WTC11 (cell line): ENCODE measurements around the gene RPL10A.

Source experiments
- RELA ChIP-seq: sonication (generic); formaldehyde crosslinking; IDR thresholded peaks from 2 replicates; pipeline ENCODE4 v1.8.1; 2022; ENCODE audit warnings: missing genetic modification reagents, mild to moderate bottlenecking, borderline replicate concordance
- SP1 ChIP-seq: sonication (generic); formaldehyde crosslinking; conservative IDR thresholded peaks from 2 replicates; pipeline ENCODE4 v1.8.1; 2022; ENCODE audit warnings: missing genetic modification reagents
- ZBTB21 ChIP-seq: sonication (generic); formaldehyde crosslinking; IDR thresholded peaks from 2 replicates; pipeline ENCODE4 v1.8.1; 2023; ENCODE audit warnings: mild to moderate bottlenecking, missing genetic modification reagents, borderline replicate concordance
- TF ChIP-seq, protein P1 (sequence below): fragments of 200-600 bp; IDR thresholded peaks from 2 replicates; pipeline ENCODE4 v1.8.0; 2022; ENCODE audit warnings: antibody characterized with exemption
- TF ChIP-seq, protein P2 (sequence below): sonication (generic); formaldehyde crosslinking; IDR thresholded peaks from 2 replicates; pipeline ENCODE4 v1.8.0; 2023; ENCODE audit warnings: missing genetic modification reagents

DNA sequence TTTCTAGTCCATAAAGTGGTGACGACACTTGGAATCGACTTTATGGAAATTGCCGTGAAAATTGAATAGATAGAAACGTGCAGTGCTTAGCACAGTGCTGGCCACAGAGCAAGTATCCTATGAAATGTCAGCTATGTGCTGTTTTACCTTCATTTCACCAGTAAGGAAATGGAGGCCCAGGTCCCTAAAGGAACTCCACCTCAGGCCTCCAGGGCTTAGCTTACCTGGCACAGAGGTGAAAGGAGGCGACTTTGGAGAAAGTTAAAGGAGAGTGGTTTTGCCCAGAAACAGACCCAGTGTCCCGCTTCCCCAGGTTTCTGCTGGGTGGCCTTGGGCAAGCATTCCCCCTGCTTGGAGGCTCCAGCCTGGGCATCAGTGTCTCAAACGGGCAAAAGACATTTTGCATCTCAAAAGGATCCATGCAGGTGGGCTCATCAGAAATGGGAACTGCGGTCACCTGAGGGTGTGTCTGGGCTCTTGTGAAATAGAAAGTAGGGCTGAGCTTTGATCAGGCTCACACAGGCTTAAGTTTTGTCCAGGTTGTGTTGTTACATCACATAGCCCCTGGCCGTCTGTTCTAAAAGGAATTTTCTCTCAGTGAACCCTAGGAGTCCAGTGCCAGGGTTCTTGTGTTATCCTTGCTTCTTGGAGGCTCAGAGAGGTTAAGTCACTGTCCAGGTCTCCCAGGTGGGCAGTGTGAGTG lies 51.3 kb downstream of the RPL10A start:
- TF ChIP-seq, protein P1, sequence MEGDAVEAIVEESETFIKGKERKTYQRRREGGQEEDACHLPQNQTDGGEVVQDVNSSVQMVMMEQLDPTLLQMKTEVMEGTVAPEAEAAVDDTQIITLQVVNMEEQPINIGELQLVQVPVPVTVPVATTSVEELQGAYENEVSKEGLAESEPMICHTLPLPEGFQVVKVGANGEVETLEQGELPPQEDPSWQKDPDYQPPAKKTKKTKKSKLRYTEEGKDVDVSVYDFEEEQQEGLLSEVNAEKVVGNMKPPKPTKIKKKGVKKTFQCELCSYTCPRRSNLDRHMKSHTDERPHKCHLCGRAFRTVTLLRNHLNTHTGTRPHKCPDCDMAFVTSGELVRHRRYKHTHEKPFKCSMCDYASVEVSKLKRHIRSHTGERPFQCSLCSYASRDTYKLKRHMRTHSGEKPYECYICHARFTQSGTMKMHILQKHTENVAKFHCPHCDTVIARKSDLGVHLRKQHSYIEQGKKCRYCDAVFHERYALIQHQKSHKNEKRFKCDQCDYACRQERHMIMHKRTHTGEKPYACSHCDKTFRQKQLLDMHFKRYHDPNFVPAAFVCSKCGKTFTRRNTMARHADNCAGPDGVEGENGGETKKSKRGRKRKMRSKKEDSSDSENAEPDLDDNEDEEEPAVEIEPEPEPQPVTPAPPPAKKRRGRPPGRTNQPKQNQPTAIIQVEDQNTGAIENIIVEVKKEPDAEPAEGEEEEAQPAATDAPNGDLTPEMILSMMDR, result no peak
- no peak for TF ChIP-seq RELA
- no peak for TF ChIP-seq ZBTB21 (CRISPR knock-in tag)
- TF ChIP-seq, protein P2, sequence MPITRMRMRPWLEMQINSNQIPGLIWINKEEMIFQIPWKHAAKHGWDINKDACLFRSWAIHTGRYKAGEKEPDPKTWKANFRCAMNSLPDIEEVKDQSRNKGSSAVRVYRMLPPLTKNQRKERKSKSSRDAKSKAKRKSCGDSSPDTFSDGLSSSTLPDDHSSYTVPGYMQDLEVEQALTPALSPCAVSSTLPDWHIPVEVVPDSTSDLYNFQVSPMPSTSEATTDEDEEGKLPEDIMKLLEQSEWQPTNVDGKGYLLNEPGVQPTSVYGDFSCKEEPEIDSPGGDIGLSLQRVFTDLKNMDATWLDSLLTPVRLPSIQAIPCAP, result no peak
- TF ChIP-seq SP1, result no peak
